GM12878 (cell line): Measurements from ENCODE around the gene ZNF140. TPM values are rescaled to one million over a fixed set of nuclear protein-coding genes. Genes with fewer than 3 reads are reported as not detected.

Experiments used
- CBFB ChIP-seq: IDR thresholded peaks from 2 replicates; pipeline ENCODE4 v1.6.1; 2016; ENCODE audit warnings: antibody characterized with exemption, low read depth
- CHD2 ChIP-seq: IDR thresholded peaks from 2 replicates; pipeline ENCODE4 v1.6.1; 2011; ENCODE audit warnings: low read depth, low read length, improper control_type of control experiment, borderline replicate concordance
- HDAC2 ChIP-seq: fragments of 200-600 bp; sonication (generic); IDR thresholded peaks from 2 replicates; pipeline ENCODE4 v1.6.1; 2017
- RB1 ChIP-seq: fragments of 450-650 bp; formaldehyde crosslinking; IDR thresholded peaks from 2 replicates; pipeline ENCODE4 v1.6.1; 2017; ENCODE audit warnings: mild to moderate bottlenecking, borderline replicate concordance
- RUNX3 ChIP-seq: IDR thresholded peaks from 2 replicates; pipeline ENCODE4 v1.6.1; 2012; ENCODE audit warnings: low read length, inconsistent platforms
- SMAD5 ChIP-seq: IDR thresholded peaks from 2 replicates; pipeline ENCODE4 v1.6.1; 2016; ENCODE audit warnings: antibody characterized with exemption, low read depth
- SMC3 ChIP-seq: IDR thresholded peaks from 2 replicates; pipeline ENCODE4 v1.6.1; 2011; ENCODE audit warnings: low read length, improper control_type of control experiment, borderline replicate concordance
- TBL1XR1 ChIP-seq: IDR thresholded peaks from 2 replicates; pipeline ENCODE4 v1.6.1; 2012; ENCODE audit warnings: low read depth, low read length, improper control_type of control experiment
- ZNF217 ChIP-seq: fragments of 450-650 bp; IDR thresholded peaks from 2 replicates; pipeline ENCODE4 v1.6.1; 2017; ENCODE audit warnings: antibody characterized with exemption, mild to moderate bottlenecking
- polyA plus RNA-seq, 11 experiments: library from polyadenylated mRNA; depleted of rRNA in 4 of 11; unstranded in 6 of 11; stranded (reverse) in 5 of 11; fragments of >200 nt; fragmentation: Nextera tagmentation in 4 of 11; fragmentation: Illumina TruSeq in 1 of 11; extraction: Ambion mirVana in 4 of 11; extraction: Trizol in 1 of 11; gene quantifications; 1 replicate in 1 of 11; 2 replicates in 10 of 11; pipeline versions ENCODE4 v1.2.1 to v1.2.3, GENCODE V29; 2011 to 2016; ENCODE audit warnings: inconsistent platforms in 2 of 11, missing spikeins in 2 of 11, low read depth in 1 of 11
- total RNA-seq, 4 experiments: library from RNA; depleted of rRNA in 3 of 4; stranded (reverse); fragments of >200 nt in 3 of 4; fragmentation: Illumina TruSeq in 1 of 4; extraction: Trizol in 1 of 4; gene quantifications; 2 replicates each; pipeline versions ENCODE4 v1.2.1 to v1.2.3, GENCODE V29; 2013 to 2021
- TF ChIP-seq, protein P1 (sequence below): IDR thresholded peaks from 2 replicates; pipeline ENCODE4 v1.6.1; 2012; ENCODE audit warnings: improper control_type of control experiment, low read depth, low read length; ENCODE audit not compliant: insufficient replicate concordance
- TF ChIP-seq, protein P2 (sequence below): fragments of 150-350 bp; IDR thresholded peaks from 2 replicates; pipeline ENCODE4 v1.6.1; 2016; ENCODE audit warnings: low read depth, low read length
- TF ChIP-seq, protein P3 (sequence below), 3 experiments: IDR thresholded peaks in 2 of 3; conservative IDR thresholded peaks in 1 of 3; 2 replicates each; pipeline ENCODE4 v1.5.1; 2011; ENCODE audit warnings: low read depth in 3 of 3, low read length in 3 of 3, mild to moderate bottlenecking in 3 of 3, control low read depth in 2 of 3, moderate library complexity in 2 of 3, inconsistent platforms in 1 of 3, mixed read lengths in 1 of 3; ENCODE audit not compliant: control insufficient read depth in 2 of 3, insufficient read depth in 1 of 3; ENCODE audit errors: extremely low read depth in 1 of 3

Gene ZNF140
- total and polyA plus RNA-seq, 10 of the 15 experiments (the other 5 are each of a cell fraction or from before 2014, with no cell fraction given) = 6.8 to 21.2 (median 14.7) TPM

DNA sequence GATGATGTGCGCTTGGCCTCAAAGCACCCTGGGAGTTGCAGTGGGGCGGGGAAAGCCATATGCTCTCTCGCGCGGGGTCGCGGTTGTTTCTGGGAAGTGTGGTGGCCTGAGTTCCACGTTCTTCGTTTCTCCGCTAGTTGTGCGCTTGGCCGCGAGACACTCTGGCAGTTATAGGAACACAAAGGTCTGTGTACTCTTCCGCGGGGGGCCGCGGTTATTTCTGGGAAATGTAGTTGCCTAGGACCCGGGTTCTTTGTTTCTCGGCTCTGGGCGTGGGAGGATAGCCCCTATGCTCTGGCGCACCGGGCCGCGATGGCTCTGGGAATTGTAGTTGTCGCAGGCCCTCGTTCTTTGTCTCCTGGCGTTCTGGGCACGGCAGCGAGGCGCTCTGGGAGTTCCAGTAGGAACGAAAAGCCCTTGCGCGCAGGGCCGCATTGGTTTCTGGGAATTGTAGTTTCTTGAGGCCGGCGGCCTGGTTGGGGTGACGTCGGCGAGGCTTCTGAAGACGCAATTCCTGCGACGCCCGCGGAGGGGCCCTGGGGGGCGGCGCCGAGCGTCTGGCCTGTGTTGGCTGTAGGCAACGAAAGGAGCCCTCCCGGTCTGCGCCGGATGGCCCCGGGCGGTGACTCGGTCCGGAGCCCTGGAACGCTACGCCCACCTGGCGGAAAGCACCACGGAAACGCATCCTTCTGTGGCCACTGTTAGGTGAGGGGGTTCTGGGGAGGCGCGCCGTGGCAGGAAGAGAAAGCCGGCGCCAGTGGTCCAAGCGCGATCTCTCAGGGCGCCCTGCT is at the start of gene ZNF140 (continued):
- TF ChIP-seq ZNF217 (no peak), RUNX3 (peak; percentile 61; the same call in 1 of the 2 replicates), HDAC2 (no peak), CHD2 (0 out of 2 replicates have a peak, but pooled peaks have one; percentile 11), SMC3 (no peak), CBFB (peak; percentile 51; the same call in 1 of the 2 replicates), TBL1XR1 (no peak), RB1 (peak; percentile 48; the same call in 1 of the 2 replicates), SMAD5 (peak; percentile 55)
- TF ChIP-seq, protein P1, sequence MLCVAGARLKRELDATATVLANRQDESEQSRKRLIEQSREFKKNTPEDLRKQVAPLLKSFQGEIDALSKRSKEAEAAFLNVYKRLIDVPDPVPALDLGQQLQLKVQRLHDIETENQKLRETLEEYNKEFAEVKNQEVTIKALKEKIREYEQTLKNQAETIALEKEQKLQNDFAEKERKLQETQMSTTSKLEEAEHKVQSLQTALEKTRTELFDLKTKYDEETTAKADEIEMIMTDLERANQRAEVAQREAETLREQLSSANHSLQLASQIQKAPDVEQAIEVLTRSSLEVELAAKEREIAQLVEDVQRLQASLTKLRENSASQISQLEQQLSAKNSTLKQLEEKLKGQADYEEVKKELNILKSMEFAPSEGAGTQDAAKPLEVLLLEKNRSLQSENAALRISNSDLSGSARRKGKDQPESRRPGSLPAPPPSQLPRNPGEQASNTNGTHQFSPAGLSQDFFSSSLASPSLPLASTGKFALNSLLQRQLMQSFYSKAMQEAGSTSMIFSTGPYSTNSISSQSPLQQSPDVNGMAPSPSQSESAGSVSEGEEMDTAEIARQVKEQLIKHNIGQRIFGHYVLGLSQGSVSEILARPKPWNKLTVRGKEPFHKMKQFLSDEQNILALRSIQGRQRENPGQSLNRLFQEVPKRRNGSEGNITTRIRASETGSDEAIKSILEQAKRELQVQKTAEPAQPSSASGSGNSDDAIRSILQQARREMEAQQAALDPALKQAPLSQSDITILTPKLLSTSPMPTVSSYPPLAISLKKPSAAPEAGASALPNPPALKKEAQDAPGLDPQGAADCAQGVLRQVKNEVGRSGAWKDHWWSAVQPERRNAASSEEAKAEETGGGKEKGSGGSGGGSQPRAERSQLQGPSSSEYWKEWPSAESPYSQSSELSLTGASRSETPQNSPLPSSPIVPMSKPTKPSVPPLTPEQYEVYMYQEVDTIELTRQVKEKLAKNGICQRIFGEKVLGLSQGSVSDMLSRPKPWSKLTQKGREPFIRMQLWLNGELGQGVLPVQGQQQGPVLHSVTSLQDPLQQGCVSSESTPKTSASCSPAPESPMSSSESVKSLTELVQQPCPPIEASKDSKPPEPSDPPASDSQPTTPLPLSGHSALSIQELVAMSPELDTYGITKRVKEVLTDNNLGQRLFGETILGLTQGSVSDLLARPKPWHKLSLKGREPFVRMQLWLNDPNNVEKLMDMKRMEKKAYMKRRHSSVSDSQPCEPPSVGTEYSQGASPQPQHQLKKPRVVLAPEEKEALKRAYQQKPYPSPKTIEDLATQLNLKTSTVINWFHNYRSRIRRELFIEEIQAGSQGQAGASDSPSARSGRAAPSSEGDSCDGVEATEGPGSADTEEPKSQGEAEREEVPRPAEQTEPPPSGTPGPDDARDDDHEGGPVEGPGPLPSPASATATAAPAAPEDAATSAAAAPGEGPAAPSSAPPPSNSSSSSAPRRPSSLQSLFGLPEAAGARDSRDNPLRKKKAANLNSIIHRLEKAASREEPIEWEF = no peak
- TF ChIP-seq, protein P2, sequence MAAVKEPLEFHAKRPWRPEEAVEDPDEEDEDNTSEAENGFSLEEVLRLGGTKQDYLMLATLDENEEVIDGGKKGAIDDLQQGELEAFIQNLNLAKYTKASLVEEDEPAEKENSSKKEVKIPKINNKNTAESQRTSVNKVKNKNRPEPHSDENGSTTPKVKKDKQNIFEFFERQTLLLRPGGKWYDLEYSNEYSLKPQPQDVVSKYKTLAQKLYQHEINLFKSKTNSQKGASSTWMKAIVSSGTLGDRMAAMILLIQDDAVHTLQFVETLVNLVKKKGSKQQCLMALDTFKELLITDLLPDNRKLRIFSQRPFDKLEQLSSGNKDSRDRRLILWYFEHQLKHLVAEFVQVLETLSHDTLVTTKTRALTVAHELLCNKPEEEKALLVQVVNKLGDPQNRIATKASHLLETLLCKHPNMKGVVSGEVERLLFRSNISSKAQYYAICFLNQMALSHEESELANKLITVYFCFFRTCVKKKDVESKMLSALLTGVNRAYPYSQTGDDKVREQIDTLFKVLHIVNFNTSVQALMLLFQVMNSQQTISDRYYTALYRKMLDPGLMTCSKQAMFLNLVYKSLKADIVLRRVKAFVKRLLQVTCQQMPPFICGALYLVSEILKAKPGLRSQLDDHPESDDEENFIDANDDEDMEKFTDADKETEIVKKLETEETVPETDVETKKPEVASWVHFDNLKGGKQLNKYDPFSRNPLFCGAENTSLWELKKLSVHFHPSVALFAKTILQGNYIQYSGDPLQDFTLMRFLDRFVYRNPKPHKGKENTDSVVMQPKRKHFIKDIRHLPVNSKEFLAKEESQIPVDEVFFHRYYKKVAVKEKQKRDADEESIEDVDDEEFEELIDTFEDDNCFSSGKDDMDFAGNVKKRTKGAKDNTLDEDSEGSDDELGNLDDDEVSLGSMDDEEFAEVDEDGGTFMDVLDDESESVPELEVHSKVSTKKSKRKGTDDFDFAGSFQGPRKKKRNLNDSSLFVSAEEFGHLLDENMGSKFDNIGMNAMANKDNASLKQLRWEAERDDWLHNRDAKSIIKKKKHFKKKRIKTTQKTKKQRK = no peak
- TF ChIP-seq, protein P3, sequence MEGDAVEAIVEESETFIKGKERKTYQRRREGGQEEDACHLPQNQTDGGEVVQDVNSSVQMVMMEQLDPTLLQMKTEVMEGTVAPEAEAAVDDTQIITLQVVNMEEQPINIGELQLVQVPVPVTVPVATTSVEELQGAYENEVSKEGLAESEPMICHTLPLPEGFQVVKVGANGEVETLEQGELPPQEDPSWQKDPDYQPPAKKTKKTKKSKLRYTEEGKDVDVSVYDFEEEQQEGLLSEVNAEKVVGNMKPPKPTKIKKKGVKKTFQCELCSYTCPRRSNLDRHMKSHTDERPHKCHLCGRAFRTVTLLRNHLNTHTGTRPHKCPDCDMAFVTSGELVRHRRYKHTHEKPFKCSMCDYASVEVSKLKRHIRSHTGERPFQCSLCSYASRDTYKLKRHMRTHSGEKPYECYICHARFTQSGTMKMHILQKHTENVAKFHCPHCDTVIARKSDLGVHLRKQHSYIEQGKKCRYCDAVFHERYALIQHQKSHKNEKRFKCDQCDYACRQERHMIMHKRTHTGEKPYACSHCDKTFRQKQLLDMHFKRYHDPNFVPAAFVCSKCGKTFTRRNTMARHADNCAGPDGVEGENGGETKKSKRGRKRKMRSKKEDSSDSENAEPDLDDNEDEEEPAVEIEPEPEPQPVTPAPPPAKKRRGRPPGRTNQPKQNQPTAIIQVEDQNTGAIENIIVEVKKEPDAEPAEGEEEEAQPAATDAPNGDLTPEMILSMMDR (IDR thresholded peaks at IDR 0.05 in 2 of 3, conservative IDR thresholded peaks at IDR 0.05 in 1 of 3; ENCODE audit: control insufficient read depth in 2 of 3, extremely low read depth in 1 of 3, insufficient read depth in 1 of 3, low read depth in 3 of 3, low read length in 3 of 3) = peak; percentile 18 to 38 (median 20); a peak in 4 of 6 replicates
